22Rv1 (cell line): ENCODE measurements around the gene IGFBP7.

Experiments used
- H3K27ac ChIP-seq: fragments of 450-650 bp; 2 replicates; pipeline ENCODE4 v1.5.1; 2017
- CTCF ChIP-seq: fragments of 450-650 bp; IDR thresholded peaks from 2 replicates; pipeline ENCODE4 v1.5.1; 2017; ENCODE audit warnings: mild to moderate bottlenecking
- ZFX ChIP-seq: fragments of 450-650 bp; IDR thresholded peaks from 2 replicates; pipeline ENCODE4 v1.6.1; 2017; ENCODE audit warnings: antibody characterized with exemption, borderline replicate concordance

Gene IGFBP7

GRCh38 chr4:57116245-57116644 is 6.1 kb upstream of the IGFBP7 start:
- TF ChIP-seq CTCF (no peak), ZFX (no peak)
- no peak overlapping the region for H3K27ac ChIP-seq

- H3K27ac ChIP-seq, result no peak overlapping the region
- TF ChIP-seq CTCF (no peak), ZFX (no peak)
These were observed 4.8 kb upstream of the IGFBP7 start for GRCh38 chr4:57114973-57115372.

GRCh38 chr4:57113870-57114269 is 3.7 kb upstream of the IGFBP7 start:
- no peak overlapping the region for H3K27ac ChIP-seq
- no peak for TF ChIP-seq ZFX
- TF ChIP-seq CTCF, result no peak

GRCh38 chr4:57110640-57111511 is 691 bp upstream of the IGFBP7 start:
- no peak overlapping the region for H3K27ac ChIP-seq
- TF ChIP-seq CTCF (no peak), ZFX (no peak)

GRCh38 chr4:57109411-57109846 is 756 bp downstream of the IGFBP7 start:
- no peak overlapping the region for H3K27ac ChIP-seq
- TF ChIP-seq CTCF (no peak), ZFX (no peak)

GRCh38 chr4:57106181-57106580 is 4.0 kb downstream of the IGFBP7 start:
- H3K27ac ChIP-seq, result no peak overlapping the region
- no peak for TF ChIP-seq CTCF
- no peak for TF ChIP-seq ZFX

GRCh38 chr4:57104706-57105560 is 5.3 kb downstream of the IGFBP7 start:
- TF ChIP-seq ZFX (no peak), CTCF (no peak)
- no peak overlapping the region for H3K27ac ChIP-seq
